Measurements from ENCODE around the gene MIF.
"Not testable (repeated sequence)": the region's sequence is repeated elsewhere in the genome, so short reads cannot be mapped to it uniquely, and the experiment has no call there.

DNA sequence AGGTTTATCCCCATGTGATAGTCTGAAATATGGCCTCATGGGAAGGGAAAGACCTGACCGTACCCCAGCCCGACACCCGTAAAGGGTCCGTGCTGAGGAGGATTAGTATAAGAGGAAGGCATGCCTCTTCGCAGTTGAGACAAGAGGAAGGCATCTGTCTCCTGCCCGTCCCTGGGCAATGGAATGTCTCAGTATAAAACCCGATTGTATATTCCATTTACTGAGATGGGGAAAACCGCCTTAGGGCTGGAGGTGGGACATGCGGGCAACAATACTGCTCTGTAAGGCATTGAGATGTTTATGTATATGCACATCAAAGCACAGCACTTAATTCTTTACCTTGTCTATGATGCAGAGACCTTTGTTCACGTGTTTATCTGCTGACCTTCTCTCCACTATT lies 13.2 kb downstream of the MIF start:
- TF ChIP-seq EZH2phosphoT487 (IDR thresholded peaks at IDR 0.05; ENCODE audit: insufficient read depth, low read depth); EZH2 (IDR thresholded peaks at IDR 0.05; ENCODE audit: insufficient read depth, poor library complexity, severe bottlenecking): not testable (repeated sequence)

Measured in GM23248 (cell line).